ENCODE results near the gene POLN.

GRCh38 chr4:2154215-2154740 is 87.6 kb downstream of the POLN start:
- TF ChIP-seq POLR2AphosphoS5 (IDR thresholded peaks at IDR 0.05; ENCODE audit: borderline replicate concordance, low read depth, low read length) (no peak), EZH2 (IDR thresholded peaks at IDR 0.05) (no peak)

All from SK-N-MC (cell line).